Right lobe of liver (tissue), 6 donors: Measurements from ENCODE around the gene NOCT. TPM values are rescaled to one million over a fixed set of nuclear protein-coding genes. Genes with fewer than 3 reads are reported as not detected.
A peak's percentile ranks its signal among the peaks of the same experiment; 100 is the strongest.
"Not testable (repeated sequence)": the region's sequence is repeated elsewhere in the genome, so short reads cannot be mapped to it uniquely, and the experiment has no call there.

Experiments used
- ATAC-seq, 4 donors: fragments of 200-7000 bp; cut with Tn5 transposase; one replicate each; pipeline ENCODE4 v1.9.1; 2020; ENCODE audit warnings: mild to moderate bottlenecking in 4 of 4, moderate library complexity in 4 of 4
- DNase-seq, 3 donors: peaks; one replicate each; pipeline ENCODE4 v3.0.0-alpha.2; 2020
- H3K27ac ChIP-seq, 3 donors: fragments of 200-600 bp; one replicate each; pipeline ENCODE4 v1.8.0; 2022
- H3K27me3 ChIP-seq, 2 donors: fragments of 200-600 bp; one replicate each; pipeline ENCODE4 v1.8.0; 2022
- H3K36me3 ChIP-seq, 4 donors: fragments of 200-600 bp; sonication (generic) in 1 of 4; one replicate each; pipeline versions ENCODE4 v1.5.1 to v1.8.0; 2017 to 2022; ENCODE audit warnings: control low read depth in 1 of 4
- H3K4me1 ChIP-seq, 4 donors: fragments of 200-600 bp; sonication (generic) in 1 of 4; one replicate each; pipeline versions ENCODE4 v1.5.1 to v1.8.0; 2017 to 2022; ENCODE audit warnings: control low read depth in 1 of 4
- H3K4me3 ChIP-seq, 3 donors: fragments of 200-600 bp; one replicate each; pipeline ENCODE4 v1.8.0; 2022
- H3K9me3 ChIP-seq, 4 donors: fragments of 200-600 bp; sonication (generic) in 1 of 4; one replicate each; pipeline versions ENCODE4 v1.5.1 to v1.8.0; 2017 to 2022; ENCODE audit warnings: control low read depth in 1 of 4
- POLR2A ChIP-seq: fragments of 450-650 bp; IDR thresholded peaks from one replicate; pipeline ENCODE4 v1.6.1; 2017; ENCODE audit warnings: antibody characterized with exemption, mild to moderate bottlenecking
- WGBS: methylation state at CpG from one replicate; pipeline ENCODE4 v1.1.6; 2018; ENCODE audit warnings: low coverage, low lambda C conversion rate; ENCODE audit not compliant: insufficient coverage; ENCODE audit errors: missing lambda C conversion rate; 5-methylcytosine and 5-hydroxymethylcytosine counted together
- intact Hi-C, 2 donors: fragments of 100-400 bp; cut with DNase I; formaldehyde crosslinking; loops; one replicate each; pipeline versions ENCODE4 v1.11.2 to v1.14.1; 2022
- total RNA-seq, 6 experiments: library from RNA; depleted of rRNA in 2 of 6; stranded (reverse); fragments of >200 nt in 2 of 6; fragmentation: NEBNext Ultra II Directional in 3 of 6; extraction: Animal tissue kit (Norgen Biotek cat#: 25700) in 3 of 6; gene quantifications; one replicate each; pipeline versions ENCODE4 v1.1.0 to v1.2.4, GENCODE V29; 2016 to 2023
- TF ChIP-seq, protein P1 (sequence below), 4 donors: fragments of 200-600 bp in 3 of 4; fragments of 450-650 bp in 1 of 4; IDR thresholded peaks; one replicate each; pipeline versions ENCODE4 v1.5.1 to v1.8.0; 2016 to 2022; ENCODE audit warnings: antibody characterized with exemption in 4 of 4, mild to moderate bottlenecking in 2 of 4
- donor health status: DM: no; HTN: yes; CAD: no.
- donor health status: DM: no; HTN: no; CAD: no.
- donor health status: DM: no; HTN: no; CAD: no.
- donor health status: DM: no; HTN: yes; CAD: no.
- donor health status: DM: no; HTN: yes; CAD: no.

Gene NOCT
- total RNA-seq, 6 experiments from 2014 or later = 3.5 to 20.5 (median 9.7) TPM

GRCh38 chr4:139007640-139008039, 7.9 kb upstream of the NOCT start:
- WGBS = 88% methylated on average over 1 of the region's 2 CpGs
- peaks cover 0 to 10% (median 0%) of the 10 kb centered on the region in 4 donors for H3K4me1 ChIP-seq
- intact Hi-C loops = no loop called here
- TF ChIP-seq POLR2A = no peak
- TF ChIP-seq, protein P1, sequence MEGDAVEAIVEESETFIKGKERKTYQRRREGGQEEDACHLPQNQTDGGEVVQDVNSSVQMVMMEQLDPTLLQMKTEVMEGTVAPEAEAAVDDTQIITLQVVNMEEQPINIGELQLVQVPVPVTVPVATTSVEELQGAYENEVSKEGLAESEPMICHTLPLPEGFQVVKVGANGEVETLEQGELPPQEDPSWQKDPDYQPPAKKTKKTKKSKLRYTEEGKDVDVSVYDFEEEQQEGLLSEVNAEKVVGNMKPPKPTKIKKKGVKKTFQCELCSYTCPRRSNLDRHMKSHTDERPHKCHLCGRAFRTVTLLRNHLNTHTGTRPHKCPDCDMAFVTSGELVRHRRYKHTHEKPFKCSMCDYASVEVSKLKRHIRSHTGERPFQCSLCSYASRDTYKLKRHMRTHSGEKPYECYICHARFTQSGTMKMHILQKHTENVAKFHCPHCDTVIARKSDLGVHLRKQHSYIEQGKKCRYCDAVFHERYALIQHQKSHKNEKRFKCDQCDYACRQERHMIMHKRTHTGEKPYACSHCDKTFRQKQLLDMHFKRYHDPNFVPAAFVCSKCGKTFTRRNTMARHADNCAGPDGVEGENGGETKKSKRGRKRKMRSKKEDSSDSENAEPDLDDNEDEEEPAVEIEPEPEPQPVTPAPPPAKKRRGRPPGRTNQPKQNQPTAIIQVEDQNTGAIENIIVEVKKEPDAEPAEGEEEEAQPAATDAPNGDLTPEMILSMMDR (IDR thresholded peaks at IDR 0.05) = no peak
- H3K36me3 ChIP-seq = no peaks in the 10 kb centered on the region
- H3K4me3 ChIP-seq = no peak overlapping the region
- DNase-seq (no peak), ATAC-seq (no peak)
- no peak overlapping the region for H3K27ac ChIP-seq
- no peaks in the 10 kb centered on the region for H3K9me3 ChIP-seq
- H3K27me3 ChIP-seq = no peaks in the 10 kb centered on the region

DNA sequence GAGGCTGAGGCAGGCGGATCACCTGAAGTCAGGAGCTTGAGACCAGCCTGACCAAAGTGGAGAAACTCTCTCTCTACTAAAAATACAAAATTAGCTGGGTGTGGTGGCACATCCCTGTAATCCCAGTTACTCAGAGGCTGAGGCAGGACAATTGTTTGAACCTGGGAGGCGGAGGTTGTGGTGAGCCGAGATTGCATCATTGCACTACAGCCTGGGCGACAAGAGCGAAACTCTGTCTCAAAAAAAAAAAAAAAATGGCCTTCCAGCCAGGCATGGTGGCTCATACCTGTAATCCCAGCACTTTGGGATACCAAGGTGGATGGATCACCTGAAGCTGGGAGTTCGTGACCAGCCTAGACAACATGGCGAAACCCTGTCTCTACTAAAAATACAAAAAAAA, 7.3 kb upstream of the NOCT start:
- intact Hi-C loops = not testable (repeated sequence)
- WGBS = 100% methylated on average over 7 of the region's 7 CpGs

DNA sequence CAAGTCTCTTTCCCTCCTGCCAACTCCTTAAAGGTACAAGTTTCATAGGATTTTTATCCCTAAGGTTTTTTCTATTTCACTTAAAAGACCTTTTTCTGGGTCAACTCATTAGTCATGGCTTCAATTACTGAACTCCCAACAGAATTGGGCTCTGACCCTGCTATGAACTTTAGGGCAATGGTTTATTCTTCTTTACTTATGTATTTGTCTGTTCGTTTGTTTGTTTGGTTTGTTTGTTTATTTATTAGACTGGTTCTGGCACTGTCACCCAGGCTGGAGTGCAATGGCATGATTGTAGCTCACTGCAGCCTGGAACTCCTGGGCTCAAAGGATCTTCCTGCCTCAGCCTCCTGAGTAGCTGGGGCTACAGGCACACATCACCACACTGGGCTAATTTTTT, 5.9 kb upstream of the NOCT start:
- WGBS = 11% methylated on average over 1 of the region's 1 CpG
- H3K9me3 ChIP-seq = no peaks in the 10 kb centered on the region
- intact Hi-C loops = no loop called here
- no peak overlapping the region for H3K4me3 ChIP-seq
- TF ChIP-seq, protein P1 (IDR thresholded peaks at IDR 0.05) = no peak
- no peak for TF ChIP-seq POLR2A
- ATAC-seq = peak; percentile 47 to 63 (median 57)
- peaks cover 0 to 11% (median 0%) of the 10 kb centered on the region in 4 donors for H3K4me1 ChIP-seq
- DNase-seq = no peak
- H3K27me3 ChIP-seq = no peaks in the 10 kb centered on the region
- no peaks in the 10 kb centered on the region for H3K36me3 ChIP-seq
- peak overlapping the region in 1 of 3 donors; percentile 47 for H3K27ac ChIP-seq

More for the DNA sequence above, 7.3 kb upstream of the NOCT start:
- not testable (repeated sequence) for H3K27me3 ChIP-seq, DNase-seq, H3K9me3 ChIP-seq, H3K4me3 ChIP-seq, H3K27ac ChIP-seq, ATAC-seq, H3K36me3 ChIP-seq
- H3K4me1 ChIP-seq = peaks cover 0 to 10% (median 0%) of the 10 kb centered on the region in 4 donors

DNA sequence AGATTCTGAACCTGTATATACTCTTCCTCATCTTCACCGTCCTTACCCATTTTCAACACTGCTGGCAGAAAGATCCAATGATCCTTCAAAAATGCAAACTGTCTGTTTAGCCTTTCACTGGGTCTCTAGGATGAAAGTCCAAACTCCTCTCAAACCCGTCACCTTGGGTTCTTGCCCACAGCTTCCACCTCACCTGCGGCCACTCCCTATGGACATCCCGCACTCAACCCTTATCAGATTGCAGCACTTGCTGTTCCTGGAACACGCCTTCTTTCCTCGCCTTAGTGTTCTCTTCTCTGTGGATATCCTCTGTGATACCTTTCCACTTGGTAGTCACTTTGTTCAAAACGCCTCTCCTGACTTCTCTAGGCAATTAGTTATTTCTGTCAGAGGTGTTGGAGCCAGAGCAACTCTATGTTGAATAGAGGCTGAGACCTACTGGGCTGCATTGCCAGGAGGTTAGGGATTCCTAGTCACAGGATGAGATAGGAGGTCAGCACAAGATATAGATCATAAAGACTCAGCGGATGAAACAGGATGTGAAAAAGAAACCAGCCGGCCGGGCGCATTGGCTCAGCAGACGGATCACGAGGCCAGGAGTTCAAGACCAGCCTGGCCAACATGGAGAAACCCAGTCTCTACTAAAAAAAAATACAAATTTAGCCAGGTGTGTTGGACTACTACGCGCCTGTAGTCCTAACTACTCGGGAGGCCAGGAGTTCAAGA, 4.2 kb upstream of the NOCT start:
- Histone ChIP-seq H3K4me3 (no peak overlapping the region), H3K27ac (peak overlapping the region in 1 of 3 donors; percentile 3), H3K9me3 (no peaks in the 10 kb centered on the region), H3K36me3 (no peaks in the 10 kb centered on the region), H3K4me1 (peaks cover 0 to 16% (median 0%) of the 10 kb centered on the region in 4 donors), H3K27me3 (no peaks in the 10 kb centered on the region)
- intact Hi-C loops = no loop called here
- no peak for TF ChIP-seq POLR2A
- TF ChIP-seq, protein P1 (IDR thresholded peaks at IDR 0.05) = no peak
- 41% methylated on average over 13 of the region's 16 CpGs for WGBS
- DNase-seq = peak; percentile 34 to 64 (median 56)
- no peak for ATAC-seq
